Smooth muscle cell (in vitro differentiated cells): Measurements from ENCODE around the gene IGF1R. TPM values are rescaled to one million over a fixed set of nuclear protein-coding genes. Genes with fewer than 3 reads are reported as not detected.

Experiments used
- DNase-seq: peaks from one replicate; lab custom pipeline; 2025; ENCODE audit not compliant: unreplicated experiment; lab: John Stamatoyannopoulos, UW
- H2AFZ ChIP-seq: fragments of 200-600 bp; sonication (generic); 2 replicates; pipeline ENCODE4 v1.6.0; 2016; ENCODE audit warnings: antibody characterized with exemption, low read depth, mild to moderate bottlenecking
- H3F3A ChIP-seq: fragments of 200-600 bp; sonication (generic); 2 replicates; pipeline ENCODE4 v1.6.0; 2017; ENCODE audit warnings: antibody characterized with exemption, low read depth
- H3K27ac ChIP-seq: fragments of 200-600 bp; sonication (generic); 2 replicates; pipeline ENCODE4 v1.5.1; 2016; ENCODE audit warnings: low read depth, mild to moderate bottlenecking
- H3K27me3 ChIP-seq: fragments of 200-600 bp; sonication (generic); 2 replicates; pipeline ENCODE4 v1.6.1; 2016; ENCODE audit warnings: low read depth, mild to moderate bottlenecking
- H3K36me3 ChIP-seq: fragments of 200-600 bp; sonication (generic); 2 replicates; pipeline ENCODE4 v1.5.1; 2016; ENCODE audit warnings: low read depth
- H3K4me1 ChIP-seq: fragments of 200-600 bp; sonication (generic); 2 replicates; pipeline ENCODE4 v1.5.1; 2016; ENCODE audit warnings: low read depth
- H3K4me2 ChIP-seq: fragments of 200-600 bp; sonication (generic); 2 replicates; pipeline ENCODE4 v1.6.0; 2016; ENCODE audit warnings: mild to moderate bottlenecking
- H3K4me3 ChIP-seq: fragments of 200-600 bp; sonication (generic); 2 replicates; pipeline ENCODE4 v1.5.1; 2016; ENCODE audit warnings: mild to moderate bottlenecking
- H3K79me2 ChIP-seq: fragments of 200-600 bp; sonication (generic); 2 replicates; pipeline ENCODE4 v1.6.0; 2016; ENCODE audit warnings: low read depth, mild to moderate bottlenecking
- H3K9ac ChIP-seq: fragments of 200-600 bp; sonication (generic); 2 replicates; pipeline ENCODE4 v1.6.0; 2016; ENCODE audit warnings: low read depth
- H3K9me3 ChIP-seq: fragments of 200-600 bp; sonication (generic); replicated peaks from 2 replicates; pipeline ENCODE4 v1.5.1; 2016; ENCODE audit warnings: low read depth
- H4K20me1 ChIP-seq: fragments of 200-600 bp; sonication (generic); 2 replicates; pipeline ENCODE4 v1.6.0; 2016; ENCODE audit warnings: low read depth
- WGBS: methylation state at CpG from one replicate; pipeline ENCODE4 v1.1.7; 2016; ENCODE audit warnings: low lambda C conversion rate; 5-methylcytosine and 5-hydroxymethylcytosine counted together
- polyA plus RNA-seq: library from polyadenylated mRNA; unstranded; fragments of >200 nt; fragmentation: Nextera tagmentation; extraction: Ambion mirVana; gene quantifications from 2 replicates; pipeline ENCODE4 v1.2.1, GENCODE V29; 2016
- total RNA-seq: library from RNA; depleted of rRNA; stranded (reverse); fragments of >200 nt; gene quantifications from 2 replicates; pipeline ENCODE4 v1.2.3, GENCODE V29; 2014
- TF ChIP-seq, protein P1 (sequence below): fragments of 200-600 bp; sonication (generic); IDR thresholded peaks from 2 replicates; pipeline ENCODE4 v1.5.1; 2017; ENCODE audit warnings: borderline replicate concordance, mild to moderate bottlenecking, antibody characterized with exemption; ENCODE audit not compliant: insufficient read depth, poor library complexity, severe bottlenecking

IGF1R gene
- total and polyA plus RNA-seq, 2 experiments from 2014 or later = 14.0 to 70.2 TPM

DNA sequence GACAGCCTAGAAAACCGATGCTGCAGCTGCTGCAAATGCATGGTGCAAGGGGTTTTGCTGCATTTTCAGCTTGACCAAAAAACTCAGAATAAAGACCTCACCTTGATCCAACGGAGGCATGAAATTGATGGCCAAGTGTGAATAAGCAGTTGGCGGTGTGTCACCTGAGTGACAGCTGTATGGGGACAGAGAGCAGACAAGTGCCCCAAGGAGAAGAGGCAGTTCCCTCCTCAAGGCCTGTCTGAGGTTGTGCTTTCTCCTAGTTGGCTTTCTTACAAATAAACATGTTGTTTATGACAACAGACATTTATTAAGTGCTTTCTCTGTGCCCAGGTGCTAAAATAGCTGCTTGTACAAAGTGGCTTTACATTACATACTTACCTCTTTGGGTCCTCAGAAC, 349.0 kb downstream of the IGF1R start:
- no peak overlapping the region for H3K9ac ChIP-seq
- 88% methylated on average over 3 of the region's 3 CpGs for WGBS

DNA sequence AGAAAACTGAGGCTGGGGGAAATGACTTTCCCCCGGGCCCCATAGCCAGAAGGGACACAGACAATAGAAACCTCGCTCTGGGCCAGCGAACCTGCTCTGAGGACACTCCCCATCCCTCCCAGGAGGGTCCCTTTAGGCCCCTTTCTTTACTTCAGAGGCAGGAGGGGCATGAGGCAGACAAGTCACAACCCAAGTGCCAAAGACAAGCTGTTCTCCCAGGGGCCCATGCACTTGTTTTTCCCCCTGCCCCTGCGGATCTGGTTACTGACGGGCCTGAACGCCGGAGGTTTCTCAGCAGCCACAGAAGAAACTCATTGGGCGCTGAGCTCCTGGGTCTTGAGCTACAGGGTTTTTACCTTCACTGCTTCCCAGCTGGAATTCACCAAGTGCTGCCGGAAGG, 349.4 kb downstream of the IGF1R start:
- H3K27me3 ChIP-seq = no peaks in the 10 kb centered on the region
- H3K4me3 ChIP-seq = no peak overlapping the region
- no peaks in the 10 kb centered on the region for H3K36me3 ChIP-seq
- H4K20me1 ChIP-seq = no peaks in the 10 kb centered on the region
- no peaks in the 10 kb centered on the region for H3F3A ChIP-seq
- H3K4me2 ChIP-seq = no peak overlapping the region
- no peak overlapping the region for H3K27ac ChIP-seq
- no peaks in the 10 kb centered on the region for H3K9me3 ChIP-seq
- peaks cover 3% of the 10 kb centered on the region for H3K4me1 ChIP-seq
- WGBS = 94% methylated on average over 9 of the region's 9 CpGs
- no peaks in the 10 kb centered on the region for H3K79me2 ChIP-seq
- no peak for DNase-seq
- H3K9ac ChIP-seq = no peak overlapping the region
- TF ChIP-seq, protein P1, sequence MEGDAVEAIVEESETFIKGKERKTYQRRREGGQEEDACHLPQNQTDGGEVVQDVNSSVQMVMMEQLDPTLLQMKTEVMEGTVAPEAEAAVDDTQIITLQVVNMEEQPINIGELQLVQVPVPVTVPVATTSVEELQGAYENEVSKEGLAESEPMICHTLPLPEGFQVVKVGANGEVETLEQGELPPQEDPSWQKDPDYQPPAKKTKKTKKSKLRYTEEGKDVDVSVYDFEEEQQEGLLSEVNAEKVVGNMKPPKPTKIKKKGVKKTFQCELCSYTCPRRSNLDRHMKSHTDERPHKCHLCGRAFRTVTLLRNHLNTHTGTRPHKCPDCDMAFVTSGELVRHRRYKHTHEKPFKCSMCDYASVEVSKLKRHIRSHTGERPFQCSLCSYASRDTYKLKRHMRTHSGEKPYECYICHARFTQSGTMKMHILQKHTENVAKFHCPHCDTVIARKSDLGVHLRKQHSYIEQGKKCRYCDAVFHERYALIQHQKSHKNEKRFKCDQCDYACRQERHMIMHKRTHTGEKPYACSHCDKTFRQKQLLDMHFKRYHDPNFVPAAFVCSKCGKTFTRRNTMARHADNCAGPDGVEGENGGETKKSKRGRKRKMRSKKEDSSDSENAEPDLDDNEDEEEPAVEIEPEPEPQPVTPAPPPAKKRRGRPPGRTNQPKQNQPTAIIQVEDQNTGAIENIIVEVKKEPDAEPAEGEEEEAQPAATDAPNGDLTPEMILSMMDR = no peak
- no peak overlapping the region for H2AFZ ChIP-seq

More for the DNA sequence above, 349.0 kb downstream of the IGF1R start:
- Histone ChIP-seq H3K36me3 (no peaks in the 10 kb centered on the region), H3K79me2 (no peaks in the 10 kb centered on the region), H3K4me2 (no peak overlapping the region), H3K4me1 (peaks cover 3% of the 10 kb centered on the region), H2AFZ (no peak overlapping the region), H3F3A (no peaks in the 10 kb centered on the region), H3K27ac (no peak overlapping the region), H3K4me3 (no peak overlapping the region), H3K9me3 (no peaks in the 10 kb centered on the region), H3K27me3 (no peaks in the 10 kb centered on the region), H4K20me1 (no peaks in the 10 kb centered on the region)
- no peak for DNase-seq
- TF ChIP-seq, protein P1 = no peak

DNA sequence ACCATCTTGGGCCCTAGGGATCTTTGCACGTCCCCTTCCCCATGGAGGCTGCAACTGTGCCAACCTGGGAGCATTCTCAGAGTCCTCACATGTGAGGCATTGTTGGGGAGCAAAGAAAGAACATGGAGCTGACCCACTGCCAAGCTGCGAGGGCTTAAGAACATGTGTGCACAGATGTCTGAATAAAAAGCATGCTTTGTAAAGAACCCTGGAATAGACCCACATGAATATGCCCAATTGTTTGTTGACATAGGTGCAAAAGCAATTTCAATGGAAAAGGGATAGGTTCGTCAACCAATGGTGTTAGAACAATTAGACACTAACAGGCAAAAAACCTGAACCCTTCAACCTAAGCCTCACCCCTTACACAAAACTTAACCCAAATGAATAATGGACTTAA, 349.9 kb downstream of the IGF1R start:
- H3K36me3 ChIP-seq = no peaks in the 10 kb centered on the region
- no peak overlapping the region for H3K4me2 ChIP-seq
- H2AFZ ChIP-seq = no peak overlapping the region
- 92% methylated on average over 3 of the region's 3 CpGs for WGBS
- no peaks in the 10 kb centered on the region for H3K27me3 ChIP-seq
- no peak overlapping the region for H3K9ac ChIP-seq
- no peaks in the 10 kb centered on the region for H4K20me1 ChIP-seq
- no peak overlapping the region for H3K27ac ChIP-seq
- no peak for DNase-seq
- no peaks in the 10 kb centered on the region for H3K9me3 ChIP-seq
- H3K4me1 ChIP-seq = peaks cover 3% of the 10 kb centered on the region
- H3F3A ChIP-seq = no peaks in the 10 kb centered on the region
- H3K79me2 ChIP-seq = no peaks in the 10 kb centered on the region
- no peak overlapping the region for H3K4me3 ChIP-seq
- TF ChIP-seq, protein P1 = no peak

DNA sequence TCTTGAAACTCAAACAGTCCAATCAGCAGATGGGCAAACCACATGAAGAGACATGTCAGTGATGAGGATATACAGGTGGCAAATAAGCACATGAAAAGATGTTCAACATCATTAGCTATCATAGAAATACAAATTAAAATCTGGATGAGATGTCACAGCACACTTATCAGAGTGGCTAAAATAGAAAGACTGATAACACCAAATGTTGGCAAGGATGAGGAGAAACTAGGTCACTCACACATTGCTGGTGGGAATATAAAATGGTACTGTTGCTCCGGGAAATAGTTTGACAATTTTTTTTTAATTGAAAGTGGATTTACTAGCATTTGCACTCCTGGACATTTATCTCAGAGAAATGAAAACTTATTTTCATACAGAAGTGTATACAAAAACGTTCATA, 350.9 kb downstream of the IGF1R start:
- Histone ChIP-seq H3K4me3 (no peak overlapping the region), H2AFZ (no peak overlapping the region), H3K36me3 (no peaks in the 10 kb centered on the region), H3K4me2 (no peak overlapping the region), H3F3A (no peaks in the 10 kb centered on the region), H3K27me3 (no peaks in the 10 kb centered on the region), H3K9ac (no peak overlapping the region), H3K79me2 (no peaks in the 10 kb centered on the region), H3K27ac (no peak overlapping the region), H4K20me1 (no peaks in the 10 kb centered on the region), H3K9me3 (no peaks in the 10 kb centered on the region), H3K4me1 (peaks cover 3% of the 10 kb centered on the region)
- TF ChIP-seq, protein P1 = no peak
- WGBS = 75% methylated on average over 2 of the region's 2 CpGs
- no peak for DNase-seq
